B cell (primary cell): ENCODE results near the gene ZMIZ1. TPM values are rescaled to one million over a fixed set of nuclear protein-coding genes. Genes with fewer than 3 reads are reported as not detected.
A peak's percentile ranks its signal among the peaks of the same experiment; 100 is the strongest.

ENCODE experiments used
- ATAC-seq: fragments of 200-7000 bp; cut with Tn5 transposase; one replicate; pipeline ENCODE4 v1.10.0; 2021; ENCODE audit warnings: low read depth, mild to moderate bottlenecking, moderate number of reproducible peaks, moderate library complexity
- CTCF ChIA-PET: fragments of 350-600 bp; sonication (Branson Sonifier 250); formaldehyde crosslinking; loops from one replicate; lab custom pipeline; 2021; ENCODE audit warnings: antibody characterized with exemption, inconsistent platforms; lab: Charles Lee
- POLR2A ChIA-PET: fragments of 350-600 bp; sonication (Branson Sonifier 250); formaldehyde crosslinking; loops from one replicate; lab custom pipeline; 2021; ENCODE audit warnings: antibody characterized with exemption; lab: Charles Lee
- DNase-seq: peaks from one replicate; pipeline ENCODE4 v3.0.0; 2013
- H2AFZ ChIP-seq: 2 replicates; pipeline ENCODE4 v1.6.1; 2012; ENCODE audit warnings: mild to moderate bottlenecking, low read depth, low read length; ENCODE audit not compliant: insufficient read depth, poor library complexity, severe bottlenecking
- H3K27ac ChIP-seq, 2 donors: 1 replicate in 1 of 2; 2 replicates in 1 of 2; pipeline ENCODE4 v1.5.1; 2012 to 2013; ENCODE audit warnings: low read length in 2 of 2, mild to moderate bottlenecking in 2 of 2, moderate library complexity in 1 of 2
- H3K27me3 ChIP-seq, 4 experiments: fragments of 200-600 bp in 1 of 4; sonication (generic) in 1 of 4; replicated peaks in 1 of 4; 1 replicate in 2 of 4; 2 replicates in 2 of 4; pipeline versions ENCODE4 v1.6.1 to v1.7.0; 2013 to 2016; ENCODE audit warnings: low read length in 3 of 4, mild to moderate bottlenecking in 2 of 4, mixed read lengths in 1 of 4, moderate library complexity in 1 of 4; ENCODE audit not compliant: insufficient read depth in 4 of 4, control insufficient read depth in 3 of 4; ENCODE audit errors: control extremely low read depth in 1 of 4
- H3K36me3 ChIP-seq, 2 experiments: replicated peaks in 1 of 2; 1 replicate in 1 of 2; 2 replicates in 1 of 2; pipeline versions ENCODE4 v1.6.1 to v1.7.1; 2013; ENCODE audit warnings: low read length in 1 of 2; ENCODE audit not compliant: insufficient read depth in 2 of 2, control insufficient read depth in 1 of 2; ENCODE audit errors: control extremely low read depth in 1 of 2, extremely low read depth in 1 of 2
- H3K4me1 ChIP-seq, 2 donors: fragments of 200-600 bp in 1 of 2; sonication (generic) in 1 of 2; 1 replicate in 1 of 2; 2 replicates in 1 of 2; pipeline versions ENCODE4 v1.5.1 to v1.6.1; 2013 to 2017; ENCODE audit warnings: low read length in 2 of 2; ENCODE audit not compliant: control insufficient read depth in 2 of 2, insufficient read depth in 2 of 2
- H3K4me2 ChIP-seq: replicated peaks from 2 replicates; pipeline ENCODE3; 2012; ENCODE audit warnings: mild to moderate bottlenecking, low read depth, low read length; ENCODE audit not compliant: poor library complexity, severe bottlenecking
- H3K4me3 ChIP-seq, 5 experiments: fragments of 200-600 bp in 1 of 5; sonication (generic) in 1 of 5; 1 replicate in 3 of 5; 2 replicates in 2 of 5; pipeline versions ENCODE4 v1.5.1 to v1.7.0; 2011 to 2016; ENCODE audit warnings: low read length in 4 of 5, mild to moderate bottlenecking in 4 of 5, low read depth in 2 of 5, control low read depth in 1 of 5, moderate library complexity in 1 of 5; ENCODE audit not compliant: insufficient read depth in 1 of 5; ENCODE audit errors: control extremely low read depth in 1 of 5, extremely low read depth in 1 of 5
- H3K79me2 ChIP-seq: fragments of 200-600 bp; sonication (generic); one replicate; pipeline ENCODE4 v1.6.0; 2016; ENCODE audit warnings: low read length; ENCODE audit not compliant: control insufficient read depth, insufficient read depth
- H3K9ac ChIP-seq: fragments of 200-600 bp; sonication (generic); 2 replicates; pipeline ENCODE4 v1.6.1; 2017; ENCODE audit warnings: mild to moderate bottlenecking, low read length, moderate library complexity
- H3K9me3 ChIP-seq, 3 donors: one replicate each; pipeline versions ENCODE4 v1.6.1 to v1.7.1; 2013; ENCODE audit warnings: low read length in 2 of 3; ENCODE audit not compliant: control insufficient read depth in 2 of 3, insufficient read depth in 1 of 3; ENCODE audit errors: control extremely low read depth in 1 of 3
- H4K20me1 ChIP-seq: 2 replicates; pipeline ENCODE4 v1.6.0; 2012; ENCODE audit warnings: mild to moderate bottlenecking, low read length; ENCODE audit not compliant: insufficient read depth, control insufficient read depth, poor library complexity, severe bottlenecking
- H3K27ac Mint-ChIP-seq: one replicate; pipeline ENCODE4 v1.8.0; 2021; ENCODE audit warnings: mixed read lengths
- H3K27me3 Mint-ChIP-seq: one replicate; pipeline ENCODE4 v1.8.0; 2021; ENCODE audit warnings: mixed read lengths
- H3K4me1 Mint-ChIP-seq: one replicate; pipeline ENCODE4 v1.8.0; 2021; ENCODE audit warnings: mixed read lengths
- H3K4me3 Mint-ChIP-seq: one replicate; pipeline ENCODE4 v1.8.0; 2021; ENCODE audit warnings: mixed read lengths
- H3K9me3 Mint-ChIP-seq: one replicate; pipeline ENCODE4 v1.8.0; 2022; ENCODE audit warnings: mixed read lengths; ENCODE audit not compliant: insufficient read depth
- EZH2 ChIP-seq: IDR thresholded peaks from 2 replicates; pipeline ENCODE4 v1.6.1; 2012; ENCODE audit warnings: borderline replicate concordance, low read depth, mild to moderate bottlenecking, moderate library complexity, low read length; ENCODE audit not compliant: insufficient read depth, poor library complexity, severe bottlenecking
- WGBS: methylation state at CpG from one replicate; pipeline ENCODE4 v1.1.5; 2013; ENCODE audit warnings: missing lambda C conversion rate; ENCODE audit not compliant: insufficient coverage; 5-methylcytosine and 5-hydroxymethylcytosine counted together
- intact Hi-C: fragments of 100-400 bp; cut with micrococcal nuclease; formaldehyde crosslinking; loops from one replicate; pipeline ENCODE4 v1.10.0; 2022
- polyA plus RNA-seq: library from polyadenylated mRNA; depleted of rRNA; stranded (reverse); fragments of >200 nt; gene quantifications from 2 replicates; pipeline ENCODE4 v1.2.3, GENCODE V29; 2012
- total RNA-seq, 2 donors: library from RNA; stranded (reverse); fragments of 120-200 nt in 1 of 2; gene quantifications; 1 replicate in 1 of 2; 2 replicates in 1 of 2; pipeline versions ENCODE4 v1.2.3 to v1.2.4, GENCODE V29; 2013 to 2022
- TF ChIP-seq, protein P1 (sequence below): fragments of 200-600 bp; IDR thresholded peaks from one replicate; pipeline ENCODE4 v1.8.0; 2022; ENCODE audit warnings: antibody characterized with exemption, mild to moderate bottlenecking

ZMIZ1 gene
- total and polyA plus RNA-seq, 2 donors (not counting 1 experiment from before 2014, with no cell fraction given): 14.3 to 64.9 TPM

GRCh38 chr10:79065091-79065551, 3.6 kb upstream of the ZMIZ1 start:
- H3K27me3 Mint-ChIP-seq: peaks cover 11% of the 10 kb centered on the region
- H3K4me1 Mint-ChIP-seq: peaks cover 22% of the 10 kb centered on the region
- intact Hi-C loops: loop anchor here (5.0 kb wide), 2 partner anchors 93 to 282 kb away; partner anchors contain the start of gene PPIF
- H3K4me1 ChIP-seq: peaks cover 5 to 24% of the 10 kb centered on the region in 2 donors
- H3K27ac Mint-ChIP-seq: no peak overlapping the region
- no peak overlapping the region for H2AFZ ChIP-seq
- H3K9ac ChIP-seq: no peak overlapping the region
- H4K20me1 ChIP-seq: no peaks in the 10 kb centered on the region
- H3K9me3 ChIP-seq: no peaks in the 10 kb centered on the region
- no peak overlapping the region for H3K4me2 ChIP-seq
- CTCF ChIA-PET: interaction anchor here (1.5 kb wide), 2 partner anchors 13 to 112 kb away, joined by 3 to 4 read pairs; no protein-coding TSS in a partner anchor
- H3K36me3 ChIP-seq: no peaks in the 10 kb centered on the region
- no peak overlapping the region for H3K27ac ChIP-seq
- DNase-seq (no peak), ATAC-seq (no peak)
- H3K27me3 ChIP-seq: peaks cover 0 to 5% (median 1%) of the 10 kb centered on the region in 4 experiments
- H3K79me2 ChIP-seq: no peaks in the 10 kb centered on the region
- POLR2A ChIA-PET: no interaction called here
- no peak for TF ChIP-seq EZH2
- TF ChIP-seq, protein P1, sequence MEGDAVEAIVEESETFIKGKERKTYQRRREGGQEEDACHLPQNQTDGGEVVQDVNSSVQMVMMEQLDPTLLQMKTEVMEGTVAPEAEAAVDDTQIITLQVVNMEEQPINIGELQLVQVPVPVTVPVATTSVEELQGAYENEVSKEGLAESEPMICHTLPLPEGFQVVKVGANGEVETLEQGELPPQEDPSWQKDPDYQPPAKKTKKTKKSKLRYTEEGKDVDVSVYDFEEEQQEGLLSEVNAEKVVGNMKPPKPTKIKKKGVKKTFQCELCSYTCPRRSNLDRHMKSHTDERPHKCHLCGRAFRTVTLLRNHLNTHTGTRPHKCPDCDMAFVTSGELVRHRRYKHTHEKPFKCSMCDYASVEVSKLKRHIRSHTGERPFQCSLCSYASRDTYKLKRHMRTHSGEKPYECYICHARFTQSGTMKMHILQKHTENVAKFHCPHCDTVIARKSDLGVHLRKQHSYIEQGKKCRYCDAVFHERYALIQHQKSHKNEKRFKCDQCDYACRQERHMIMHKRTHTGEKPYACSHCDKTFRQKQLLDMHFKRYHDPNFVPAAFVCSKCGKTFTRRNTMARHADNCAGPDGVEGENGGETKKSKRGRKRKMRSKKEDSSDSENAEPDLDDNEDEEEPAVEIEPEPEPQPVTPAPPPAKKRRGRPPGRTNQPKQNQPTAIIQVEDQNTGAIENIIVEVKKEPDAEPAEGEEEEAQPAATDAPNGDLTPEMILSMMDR: no peak
- no peaks in the 10 kb centered on the region for H3K9me3 Mint-ChIP-seq
- 93% methylated on average over 2 of the region's 2 CpGs for WGBS
- H3K4me3 ChIP-seq: no peak overlapping the region
- peak overlapping the region; percentile 78 for H3K4me3 Mint-ChIP-seq

DNA sequence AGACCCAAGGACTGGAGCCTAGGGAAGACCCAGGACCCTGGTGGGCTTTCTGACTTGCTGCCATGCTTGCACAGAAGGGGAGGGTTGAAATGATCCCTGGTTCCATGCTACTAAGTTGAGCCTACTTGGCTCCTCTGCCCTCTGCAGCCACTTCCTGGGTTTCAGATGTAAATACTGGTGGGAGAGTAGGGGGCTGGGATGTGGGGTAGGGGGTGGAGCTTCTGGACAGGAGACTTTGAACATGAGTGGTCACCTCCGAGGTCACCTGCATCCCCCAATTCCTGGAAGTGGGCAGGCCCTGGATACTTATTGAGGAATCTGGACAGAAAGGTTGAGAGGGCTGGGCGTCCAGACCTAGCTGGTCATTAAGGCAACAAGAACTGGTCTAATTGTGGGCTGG, 2.9 kb upstream of the ZMIZ1 start:
- Histone ChIP-seq H3K27ac (no peak overlapping the region), H4K20me1 (no peaks in the 10 kb centered on the region)
- POLR2A ChIA-PET: no interaction called here

More for the DNA sequence above, 2.9 kb upstream of the ZMIZ1 start:
- CTCF ChIA-PET: interaction anchor here (1.5 kb wide), 2 partner anchors 13 to 113 kb away, joined by 3 to 4 read pairs; no protein-coding TSS in a partner anchor
- H3K79me2 ChIP-seq: no peaks in the 10 kb centered on the region
- H3K4me1 ChIP-seq: peaks cover 9 to 28% of the 10 kb centered on the region in 2 donors
- H3K36me3 ChIP-seq: no peaks in the 10 kb centered on the region
- Mint-ChIP-seq H3K9me3 (no peaks in the 10 kb centered on the region), H3K27me3 (peaks cover 5% of the 10 kb centered on the region), H3K4me3 (peak overlapping the region; percentile 78), H3K4me1 (peaks cover 24% of the 10 kb centered on the region), H3K27ac (no peak overlapping the region)
- no peak overlapping the region for H3K4me3 ChIP-seq
- peaks cover 0 to 10% (median 3%) of the 10 kb centered on the region in 4 experiments for H3K27me3 ChIP-seq
- H3K4me2 ChIP-seq: no peak overlapping the region
- 90% methylated on average over 1 of the region's 2 CpGs for WGBS
- H3K9me3 ChIP-seq: no peaks in the 10 kb centered on the region
- intact Hi-C loops: loop anchor here (5.0 kb wide), 2 partner anchors 94 to 281 kb away; partner anchors contain the start of gene PPIF
- ATAC-seq (no peak), DNase-seq (no peak)
- TF ChIP-seq EZH2: no peak
- TF ChIP-seq, protein P1: no peak
- H3K9ac ChIP-seq: no peak overlapping the region
- H2AFZ ChIP-seq: no peak overlapping the region
